Psoas muscle (tissue), 8 donors: Measurements from ENCODE around the gene BTBD9. TPM values are rescaled to one million over a fixed set of nuclear protein-coding genes. Genes with fewer than 3 reads are reported as not detected.

Experiments
- ATAC-seq, 4 donors: fragments of 200-7000 bp; cut with Tn5 transposase; one replicate each; pipeline ENCODE4 v1.9.1; 2020; ENCODE audit warnings: moderate library complexity in 3 of 4, mild to moderate bottlenecking in 2 of 4
- DNase-seq, 2 donors: peaks; one replicate each; pipeline ENCODE4 v3.0.0-alpha.2; 2020
- H3K27ac ChIP-seq: fragments of 200-600 bp; one replicate; pipeline ENCODE4 v1.8.0; 2022
- H3K27me3 ChIP-seq, 3 donors: fragments of 200-600 bp in 1 of 3; one replicate each; pipeline versions ENCODE4 v1.6.1 to v1.8.0; 2013 to 2022; ENCODE audit warnings: low read length in 2 of 3, mild to moderate bottlenecking in 2 of 3, moderate library complexity in 1 of 3; ENCODE audit not compliant: insufficient read depth in 3 of 3
- H3K36me3 ChIP-seq, 2 donors: fragments of 200-600 bp in 1 of 2; one replicate each; pipeline versions ENCODE4 v1.6.1 to v1.8.0; 2013 to 2022; ENCODE audit warnings: low read depth in 1 of 2, mild to moderate bottlenecking in 1 of 2, moderate library complexity in 1 of 2; ENCODE audit not compliant: insufficient read depth in 1 of 2
- H3K4me1 ChIP-seq: fragments of 200-600 bp; one replicate; pipeline ENCODE4 v1.8.0; 2022
- H3K4me3 ChIP-seq: fragments of 200-600 bp; one replicate; pipeline ENCODE4 v1.8.0; 2022; ENCODE audit warnings: mild to moderate bottlenecking
- H3K9me3 ChIP-seq: fragments of 200-600 bp; one replicate; pipeline ENCODE4 v1.8.0; 2022
- WGBS, 3 donors: extraction: QIAGEN DNeasy Blood & Tissue Kit; methylation state at CpG; one replicate each; pipeline versions ENCODE4 v1.1.6 to v1.1.7; 2013; 5-methylcytosine and 5-hydroxymethylcytosine counted together
- intact Hi-C, 2 donors: fragments of 100-400 bp; cut with DNase I; formaldehyde crosslinking; loops; one replicate each; pipeline versions ENCODE4 v1.11.0 to v1.14.2; 2022
- polyA plus RNA-seq, 3 donors: library from polyadenylated mRNA; stranded (reverse); fragments of 200-250 nt; gene quantifications; one replicate each; pipeline ENCODE4 v1.2.3, GENCODE V29; 2013
- total RNA-seq, 4 donors: library from RNA; stranded (reverse); fragmentation: NEBNext Ultra II Directional in 2 of 4; extraction: Animal tissue kit (Norgen Biotek cat#: 25700) in 2 of 4; gene quantifications; one replicate each; pipeline versions ENCODE4 v1.2.1 to v1.2.4, GENCODE V29; 2021 to 2023
- TF ChIP-seq, protein P1 (sequence below): fragments of 200-600 bp; IDR thresholded peaks from one replicate; pipeline ENCODE4 v1.8.0; 2022; ENCODE audit warnings: antibody characterized with exemption
- donor health status: healthy with polysubstance abuse.
- donor health status: DM: no; HTN: no; CAD: no; lungs with moderate emphysema.
- donor health status: Bipolar disorder and iron deficiency.
- donor health status: healthy.
- donor health status: DM: yes; HTN: yes; CAD: no.
- donor health status: DM: no; HTN: no; CAD: no.
- donor health status: DM: no; HTN: no; CAD: no.
- donor health status: DM: yes; HTN: yes; CAD: no.

BTBD9 gene
- total and polyA plus RNA-seq, 7 donors = 2.3 to 10.9 (median 8.4) TPM

DNA sequence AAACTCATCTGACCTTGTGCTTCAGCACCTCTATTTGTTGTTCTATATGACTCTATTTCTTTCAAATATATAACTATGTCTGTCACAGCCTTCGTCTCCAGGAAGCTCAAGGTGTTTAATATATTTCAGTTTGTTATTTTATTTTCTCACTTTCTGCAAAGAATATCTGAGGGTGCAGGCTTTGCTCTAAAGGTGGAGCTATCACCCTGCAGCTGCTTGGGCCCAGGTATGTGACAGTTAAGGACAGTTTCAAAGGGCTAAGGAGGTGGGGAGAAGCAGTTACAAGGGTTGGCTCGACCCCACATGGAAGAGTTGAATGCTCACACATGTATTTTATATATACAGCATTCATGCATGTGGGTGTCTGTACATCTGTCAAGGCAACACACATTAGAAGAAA is 405.6 kb downstream of the BTBD9 start:
- 69 to 76% (median 76%) methylated on average over 2 of the region's 2 CpGs for WGBS, 3 donors
- TF ChIP-seq, protein P1, sequence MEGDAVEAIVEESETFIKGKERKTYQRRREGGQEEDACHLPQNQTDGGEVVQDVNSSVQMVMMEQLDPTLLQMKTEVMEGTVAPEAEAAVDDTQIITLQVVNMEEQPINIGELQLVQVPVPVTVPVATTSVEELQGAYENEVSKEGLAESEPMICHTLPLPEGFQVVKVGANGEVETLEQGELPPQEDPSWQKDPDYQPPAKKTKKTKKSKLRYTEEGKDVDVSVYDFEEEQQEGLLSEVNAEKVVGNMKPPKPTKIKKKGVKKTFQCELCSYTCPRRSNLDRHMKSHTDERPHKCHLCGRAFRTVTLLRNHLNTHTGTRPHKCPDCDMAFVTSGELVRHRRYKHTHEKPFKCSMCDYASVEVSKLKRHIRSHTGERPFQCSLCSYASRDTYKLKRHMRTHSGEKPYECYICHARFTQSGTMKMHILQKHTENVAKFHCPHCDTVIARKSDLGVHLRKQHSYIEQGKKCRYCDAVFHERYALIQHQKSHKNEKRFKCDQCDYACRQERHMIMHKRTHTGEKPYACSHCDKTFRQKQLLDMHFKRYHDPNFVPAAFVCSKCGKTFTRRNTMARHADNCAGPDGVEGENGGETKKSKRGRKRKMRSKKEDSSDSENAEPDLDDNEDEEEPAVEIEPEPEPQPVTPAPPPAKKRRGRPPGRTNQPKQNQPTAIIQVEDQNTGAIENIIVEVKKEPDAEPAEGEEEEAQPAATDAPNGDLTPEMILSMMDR = no peak
- no peaks in the 10 kb centered on the region for H3K9me3 ChIP-seq
- H3K27ac ChIP-seq = no peak overlapping the region
- H3K4me3 ChIP-seq = no peak overlapping the region
- no peaks in the 10 kb centered on the region for H3K4me1 ChIP-seq
- intact Hi-C loops = no loop called here
- DNase-seq (no peak), ATAC-seq (no peak)
- no peaks in the 10 kb centered on the region for H3K36me3 ChIP-seq
- H3K27me3 ChIP-seq = no peaks in the 10 kb centered on the region

- no peaks in the 10 kb centered on the region for H3K4me1 ChIP-seq
- H3K9me3 ChIP-seq = no peaks in the 10 kb centered on the region
- H3K27me3 ChIP-seq = no peaks in the 10 kb centered on the region
- DNase-seq (no peak), ATAC-seq (no peak)
- intact Hi-C loops = no loop called here
- H3K36me3 ChIP-seq = no peaks in the 10 kb centered on the region
- WGBS, 3 donors = 91 to 94% (median 91%) methylated on average over 5 of the region's 5 CpGs
- H3K27ac ChIP-seq = no peak overlapping the region
- H3K4me3 ChIP-seq = no peak overlapping the region
- TF ChIP-seq, protein P1 = no peak
These were observed 406.5 kb downstream of the BTBD9 start for GRCh38 chr6:38233161-38233791.

DNA sequence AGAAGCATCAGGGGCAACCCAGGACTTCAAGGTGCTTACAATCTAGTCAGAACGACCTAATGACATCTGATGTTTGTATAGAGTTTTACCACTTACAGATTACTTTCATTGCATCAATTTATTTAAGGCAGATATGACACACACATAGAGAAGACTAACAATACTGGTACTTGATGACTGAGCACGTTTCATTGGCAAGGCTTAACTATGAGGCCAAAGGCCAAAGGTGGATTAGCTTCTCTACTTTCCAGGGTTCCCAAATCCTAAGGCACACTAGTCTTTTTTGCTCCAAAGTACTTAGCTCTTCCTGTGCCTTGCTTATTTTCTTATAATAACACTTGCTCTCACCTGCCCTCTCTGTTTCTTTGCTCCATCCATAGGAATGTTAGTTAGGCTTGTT is 414.0 kb downstream of the BTBD9 start:
- TF ChIP-seq, protein P1 = no peak
- H3K4me3 ChIP-seq = no peak overlapping the region
- no peak for DNase-seq
- no peaks in the 10 kb centered on the region for H3K27me3 ChIP-seq
- no peak overlapping the region for H3K27ac ChIP-seq
- ATAC-seq = no peak
- intact Hi-C loops = no loop called here
- H3K9me3 ChIP-seq = no peaks in the 10 kb centered on the region
- WGBS, 3 donors = 11 to 50% (median 11%) methylated on average over 2 of the region's 2 CpGs
- no peaks in the 10 kb centered on the region for H3K4me1 ChIP-seq
- no peaks in the 10 kb centered on the region for H3K36me3 ChIP-seq

GRCh38 chr6:38221251-38221650 is 418.5 kb downstream of the BTBD9 start:
- 90 to 95% (median 92%) methylated on average over 4 of the region's 4 CpGs for WGBS, 3 donors
- H3K9me3 ChIP-seq = no peaks in the 10 kb centered on the region
- no peak for ATAC-seq

More at GRCh38 chr6:38221251-38221650, 418.5 kb downstream of the BTBD9 start:
- intact Hi-C loops = no loop called here
- H3K4me3 ChIP-seq = no peak overlapping the region
- H3K27ac ChIP-seq = no peak overlapping the region
- H3K36me3 ChIP-seq = no peaks in the 10 kb centered on the region
- no peak for DNase-seq
- no peaks in the 10 kb centered on the region for H3K27me3 ChIP-seq
- no peaks in the 10 kb centered on the region for H3K4me1 ChIP-seq
- TF ChIP-seq, protein P1 = no peak
